ENCODE measurements around the gene SLC38A1.

GRCh38 chr12:46303039-46303666 lies 34.3 kb upstream of the SLC38A1 start:
- TF ChIP-seq CTCF (IDR thresholded peaks at IDR 0.05 in 4 of 5, conservative IDR thresholded peaks at IDR 0.05 in 1 of 5) (peak; percentile 44 to 68 (median 51)), POLR2A (IDR thresholded peaks at IDR 0.05) (no peak)
